Stimulated activated CD8-positive, alpha-beta memory T cell treated with anti-CD3 and anti-CD28 coated beads, Interleukin-7, amount 100 ng/mL, for 24 hours (primary cell): ENCODE data around the gene NAALADL2.
"Not testable (repeated sequence)": the region's sequence is repeated elsewhere in the genome, so short reads cannot be mapped to it uniquely, and the experiment has no call there.

ENCODE experiments used
- DNase-seq: peaks from one replicate; pipeline ENCODE4 v3.0.0-alpha.2; 2020; ENCODE audit warnings: low read depth

The NAALADL2 gene

DNA sequence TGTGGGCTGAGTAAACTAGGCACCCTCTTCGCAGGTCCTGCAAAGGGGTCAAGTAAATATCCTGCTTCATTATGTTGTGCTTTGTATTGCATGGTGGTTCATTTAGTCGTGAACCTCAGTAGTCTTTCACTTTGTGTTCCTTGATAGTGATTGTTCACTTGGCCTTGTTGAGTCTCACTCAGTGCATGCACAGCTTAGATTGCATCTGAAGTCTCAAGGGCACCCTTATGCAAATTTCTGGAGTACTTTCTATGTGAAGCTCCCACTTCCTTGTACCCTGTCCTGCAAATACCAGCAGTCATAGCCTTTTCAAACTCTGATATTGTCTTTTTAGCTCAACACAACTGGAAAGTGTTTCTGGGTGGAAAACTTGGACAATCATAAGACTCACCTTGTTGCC, 519.2 kb downstream of the NAALADL2 start:
- no peak for DNase-seq

GRCh38 chr3:175381685-175382084, 522.6 kb downstream of the NAALADL2 start:
- no peak for DNase-seq

- DNase-seq = no peak
Measured at GRCh38 chr3:175383371-175383770, 524.2 kb downstream of the NAALADL2 start.

DNA sequence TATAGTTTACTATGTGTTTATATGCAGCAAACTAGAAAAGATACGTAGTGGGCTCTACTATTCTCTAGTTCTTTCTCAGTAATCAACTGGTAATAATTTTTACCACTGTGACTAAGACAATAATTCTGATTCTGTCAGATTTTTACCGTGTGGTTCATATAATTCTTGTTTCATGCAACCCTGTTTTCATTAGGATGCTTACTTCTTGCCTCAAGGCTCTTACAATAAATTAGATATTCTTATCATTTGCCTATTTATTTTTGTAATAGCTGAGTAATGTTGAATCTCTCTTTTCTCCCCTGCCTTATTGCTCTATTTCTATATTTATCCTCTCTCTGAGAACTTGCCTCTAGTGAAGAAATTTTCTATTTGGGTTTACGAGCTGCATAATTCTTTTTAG, 524.7 kb downstream of the NAALADL2 start:
- DNase-seq = no peak

- no peak for DNase-seq
Measured at GRCh38 chr3:175384569-175384968, 525.4 kb downstream of the NAALADL2 start.

- DNase-seq = no peak
Measured at GRCh38 chr3:175386630-175387029, 527.5 kb downstream of the NAALADL2 start.

DNA sequence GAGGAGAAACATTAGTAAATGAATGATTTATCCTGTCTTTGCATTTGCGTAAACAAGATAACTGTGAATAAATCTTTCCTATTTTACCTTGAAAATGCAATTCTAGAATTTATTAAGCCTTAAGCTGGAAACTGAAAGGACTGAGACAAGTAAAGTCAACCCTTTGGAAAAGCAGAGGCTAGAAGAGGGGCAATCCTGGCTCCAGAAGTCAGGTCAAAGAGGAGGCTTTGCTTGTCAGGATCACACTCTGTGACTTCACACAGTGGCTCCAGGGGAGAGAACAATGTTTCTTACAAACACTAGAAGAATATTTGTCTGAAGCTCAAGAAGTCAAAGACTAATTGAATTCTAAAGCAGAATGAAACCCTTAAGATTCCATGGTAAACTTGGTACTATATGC, 530.4 kb downstream of the NAALADL2 start:
- no peak for DNase-seq

GRCh38 chr3:175391601-175392000, 532.5 kb downstream of the NAALADL2 start:
- no peak for DNase-seq

DNA sequence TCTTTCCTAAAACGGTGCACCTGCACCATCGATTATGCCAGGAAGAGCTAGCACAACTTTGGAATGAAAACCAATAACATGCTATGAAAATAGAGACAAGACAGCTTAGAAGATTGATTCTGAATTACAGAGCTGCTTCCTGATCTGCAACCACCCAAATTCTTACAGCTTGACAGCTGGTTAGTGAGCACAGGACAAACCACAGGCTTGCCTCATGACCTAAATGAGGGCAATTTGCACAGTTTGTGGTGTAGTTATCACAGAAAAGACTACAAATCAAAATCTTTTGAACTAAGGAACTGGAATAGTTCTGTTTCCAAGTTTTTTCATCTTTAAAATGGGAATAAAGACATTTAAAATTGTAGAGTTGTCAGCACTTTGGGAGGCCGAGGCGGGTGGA, 533.5 kb downstream of the NAALADL2 start:
- no peak for DNase-seq

DNA sequence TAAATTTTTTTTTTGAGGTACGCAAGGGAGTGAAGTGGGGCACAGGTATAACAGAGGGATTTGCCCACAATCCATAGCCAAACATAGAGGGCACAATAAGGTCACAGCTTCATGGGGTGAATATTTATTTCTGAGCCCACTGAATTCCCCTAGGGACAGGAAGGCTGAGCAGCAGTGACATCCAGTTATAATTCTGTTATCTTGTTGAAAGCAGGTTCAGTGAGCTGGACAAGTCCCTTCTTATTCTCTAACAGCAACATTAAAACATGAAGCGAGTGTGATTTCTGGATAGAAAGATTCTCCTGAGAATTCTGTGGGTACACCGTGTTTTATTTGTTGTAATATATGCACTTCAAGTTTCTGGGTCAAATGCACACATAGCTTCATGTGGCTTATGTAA, 538.2 kb downstream of the NAALADL2 start:
- no peak for DNase-seq

DNA sequence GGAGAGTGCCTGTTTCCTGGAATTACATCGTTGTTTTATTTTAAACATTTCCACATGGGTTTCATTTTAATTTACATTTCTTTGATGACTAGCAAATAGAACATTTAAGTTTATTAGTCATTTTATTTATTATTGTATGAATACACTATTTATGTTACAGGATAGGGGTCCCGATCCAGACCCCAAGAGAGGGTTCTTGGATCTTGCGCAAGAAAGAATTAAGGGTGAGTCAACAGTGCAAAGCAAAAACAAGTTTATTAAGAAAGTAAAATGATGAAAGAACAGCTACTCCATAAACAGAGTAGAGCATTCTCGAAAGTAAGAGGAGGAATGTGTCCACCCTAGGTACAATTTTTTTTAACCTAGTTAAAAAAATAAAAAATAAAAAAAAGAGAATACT, 539.5 kb downstream of the NAALADL2 start:
- no peak for DNase-seq

DNA sequence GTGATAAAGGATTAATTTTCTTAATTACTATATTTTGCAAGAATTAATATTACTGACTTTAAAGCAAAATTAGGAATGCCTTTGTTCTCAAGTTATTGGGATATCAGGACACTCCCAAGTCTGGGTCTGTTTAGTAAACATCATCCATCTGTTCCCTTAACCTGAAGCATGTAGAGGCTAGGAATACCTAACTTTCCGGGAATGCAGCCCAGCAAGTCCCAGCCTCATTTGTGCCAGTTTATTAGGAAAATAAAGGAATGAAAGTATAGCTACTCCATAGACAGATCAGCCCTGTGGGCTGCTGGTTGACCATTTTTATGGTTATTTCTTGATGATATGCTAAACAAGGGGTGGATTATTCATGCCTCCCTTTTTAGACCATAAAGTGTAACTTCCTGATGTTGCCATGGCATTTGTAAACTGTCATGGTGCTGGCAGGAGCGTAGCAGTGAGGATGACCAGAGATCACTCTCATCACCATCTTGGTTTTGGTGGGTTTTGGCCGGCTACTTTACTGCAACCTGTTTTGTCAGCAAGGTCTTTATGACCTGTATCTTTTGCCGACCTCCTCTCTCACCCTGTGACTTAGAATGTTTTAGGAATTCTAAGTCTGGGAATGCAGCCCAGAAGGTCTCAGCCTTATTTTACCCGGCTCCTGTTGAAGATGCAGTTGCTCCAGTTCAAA, 540.2 kb downstream of the NAALADL2 start:
- no peak for DNase-seq

GRCh38 chr3:175404027-175404426, 544.9 kb downstream of the NAALADL2 start:
- no peak for DNase-seq

- DNase-seq = no peak
Measured at GRCh38 chr3:175404621-175405020, 545.5 kb downstream of the NAALADL2 start.

DNA sequence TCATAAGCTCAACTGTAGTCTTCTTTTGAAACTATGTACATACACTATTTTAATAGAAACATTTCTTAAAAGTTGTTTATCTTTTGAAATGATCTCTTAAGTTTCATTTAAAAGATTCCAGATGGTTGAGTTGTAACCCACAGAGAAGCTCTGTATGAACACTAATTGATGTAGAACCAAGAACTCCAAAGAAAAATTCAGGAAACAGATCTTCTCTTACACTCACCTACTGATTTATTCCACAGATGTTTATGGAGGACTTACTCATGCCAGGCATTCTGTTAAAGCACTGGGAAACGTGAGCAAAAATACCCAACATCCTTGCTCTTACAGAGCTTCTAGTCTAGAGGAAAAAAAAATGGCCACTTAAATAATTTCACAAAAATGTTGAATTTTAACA, 551.1 kb downstream of the NAALADL2 start:
- no peak for DNase-seq

DNA sequence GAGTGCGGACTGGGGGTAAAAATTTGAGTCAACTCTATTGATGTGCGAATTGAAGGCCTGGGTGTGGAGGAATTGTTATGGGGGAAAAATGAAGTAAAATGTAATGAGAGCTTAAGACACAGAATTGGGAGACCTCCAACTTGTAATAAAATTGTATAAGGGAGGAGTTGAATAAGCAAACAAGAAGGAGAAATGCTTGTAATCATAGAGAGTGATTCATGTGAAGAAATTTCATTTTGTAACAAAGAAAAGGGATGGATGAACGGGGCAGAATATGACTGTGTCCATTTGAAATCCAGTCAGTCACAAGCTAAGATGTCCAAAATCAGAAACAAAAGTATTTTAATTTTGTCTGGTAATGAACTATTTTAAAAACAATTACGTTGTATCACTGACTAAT, 552.3 kb downstream of the NAALADL2 start:
- no peak for DNase-seq

DNA sequence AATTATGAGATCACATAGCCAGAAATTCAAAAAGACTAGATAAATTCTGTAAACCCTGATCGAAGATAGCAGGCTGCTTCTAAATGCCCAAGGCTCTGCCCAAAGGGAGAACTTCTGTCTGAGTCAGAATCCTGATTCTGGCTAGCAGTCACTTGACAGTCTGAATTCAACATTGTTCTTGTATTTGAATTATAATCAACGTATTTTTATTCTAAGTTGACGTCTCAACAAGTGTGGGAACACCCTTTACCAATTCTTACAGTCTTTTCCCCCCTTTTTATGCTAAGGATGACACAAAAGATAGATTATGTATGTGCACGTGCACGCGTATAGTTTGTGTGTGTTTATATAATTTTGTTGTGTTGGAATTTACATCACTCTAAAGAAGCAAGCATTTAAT, 552.8 kb downstream of the NAALADL2 start:
- DNase-seq = no peak

DNA sequence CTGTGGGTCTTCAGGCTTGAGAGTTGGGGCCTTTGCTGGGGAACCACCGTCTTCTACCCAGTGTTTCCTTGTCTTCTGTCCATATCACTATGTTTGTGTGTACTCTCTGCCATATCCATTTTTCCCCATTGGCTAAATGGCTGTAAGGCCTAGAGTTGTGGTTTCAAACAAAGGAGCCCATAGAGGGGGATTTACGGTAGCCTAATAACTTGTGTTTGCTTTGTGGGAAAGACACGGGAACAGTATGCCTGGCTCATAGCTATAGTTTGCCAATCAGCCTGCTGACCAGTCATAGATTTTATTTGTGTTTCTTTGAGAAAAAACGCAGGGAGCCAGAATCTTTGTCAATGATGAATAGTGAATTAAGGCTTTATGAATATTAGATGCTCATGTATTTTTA, 554.8 kb downstream of the NAALADL2 start:
- DNase-seq = no peak

GRCh38 chr3:175416600-175416999, 557.5 kb downstream of the NAALADL2 start:
- no peak for DNase-seq

DNA sequence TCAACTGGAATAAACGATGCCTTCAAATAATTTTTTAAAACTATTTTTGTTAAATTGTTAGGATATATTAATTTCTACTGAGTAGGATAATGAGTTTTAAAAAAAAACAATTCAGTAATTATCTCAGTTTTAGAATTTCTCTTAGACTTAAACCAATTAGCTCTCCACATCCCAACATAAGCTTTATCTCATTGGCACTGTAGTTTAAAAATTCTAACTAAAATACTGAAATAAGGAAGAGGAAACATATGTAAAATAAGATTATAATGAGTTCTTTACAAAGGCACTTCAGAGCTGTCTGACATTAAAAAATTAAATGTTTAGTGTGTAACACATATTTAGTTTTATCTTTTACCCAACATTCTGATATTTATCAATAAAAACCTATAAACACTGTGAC, 558.3 kb downstream of the NAALADL2 start:
- DNase-seq = no peak

DNA sequence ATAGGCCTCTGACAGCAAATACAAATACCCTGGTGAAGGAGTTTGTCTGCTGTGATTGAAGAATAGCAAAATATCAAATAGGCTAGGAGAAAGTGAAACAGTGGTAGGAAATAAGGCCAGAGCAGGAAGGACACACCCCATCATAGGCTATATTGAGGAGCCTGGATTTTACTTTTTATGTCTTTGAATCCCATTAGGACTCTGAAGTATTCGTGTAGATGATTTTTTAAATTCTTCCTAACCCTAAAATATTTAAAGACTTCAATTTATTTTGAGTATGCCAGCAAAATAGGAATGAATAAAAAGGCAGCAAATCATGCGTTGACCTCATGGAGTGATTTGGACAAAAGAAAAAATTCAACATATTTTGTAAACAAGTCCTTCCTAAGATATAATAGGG, 562.8 kb downstream of the NAALADL2 start:
- no peak for DNase-seq

- no peak for DNase-seq
Measured at GRCh38 chr3:175422744-175423143, 563.6 kb downstream of the NAALADL2 start.

- DNase-seq = not testable (repeated sequence)
Measured at GRCh38 chr3:175423848-175424247, 564.7 kb downstream of the NAALADL2 start.

DNA sequence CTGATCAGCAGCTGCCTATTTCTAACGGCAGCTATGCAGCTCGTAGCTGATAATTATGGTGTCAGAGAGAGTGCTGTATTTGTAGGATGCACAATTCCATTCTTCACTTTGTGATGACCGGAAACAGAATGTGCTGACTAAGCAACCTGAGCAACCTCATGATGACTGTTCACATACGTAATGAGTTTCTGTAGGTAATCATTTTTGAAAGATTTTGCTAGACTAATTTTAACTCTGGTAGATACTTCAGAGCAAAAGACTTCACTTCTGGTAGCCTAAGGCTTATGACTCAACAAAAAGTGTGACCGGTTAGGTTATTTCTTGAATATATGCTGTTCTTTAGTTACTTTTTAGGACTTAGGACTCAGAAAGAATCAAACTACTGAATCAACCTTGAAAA, 567.7 kb downstream of the NAALADL2 start:
- DNase-seq = no peak

DNA sequence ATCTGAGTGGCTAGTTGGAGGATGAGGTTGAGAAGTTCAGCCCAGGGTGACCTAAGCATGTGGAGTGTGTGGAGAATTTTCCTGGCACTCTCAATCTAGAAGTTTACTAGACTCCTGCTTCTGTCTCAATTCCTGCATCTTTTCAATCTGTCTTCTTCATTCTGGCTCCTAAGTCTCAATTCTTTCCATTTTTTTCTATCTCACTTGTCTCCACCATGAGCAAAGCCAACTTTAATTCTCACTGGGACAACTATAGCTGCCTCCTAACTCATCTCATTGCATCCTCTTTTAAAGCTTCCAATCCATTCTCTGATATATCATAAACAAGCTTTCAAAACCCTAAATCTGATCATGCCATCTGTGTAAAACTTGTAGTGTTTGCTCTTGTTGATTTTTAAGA, 569.3 kb downstream of the NAALADL2 start:
- DNase-seq = no peak
